H9 (cell line): ENCODE measurements around the gene PRKCB. TPM values are rescaled to one million over a fixed set of nuclear protein-coding genes. Genes with fewer than 3 reads are reported as not detected.

ENCODE experiments used
- DNase-seq: peaks from one replicate; pipeline ENCODE4 v3.0.0-alpha.2; 2017
- H2AFZ ChIP-seq: one replicate; pipeline ENCODE4 v1.6.1; 2013; ENCODE audit warnings: mild to moderate bottlenecking, low read length, control low read depth, moderate library complexity
- H2AK5ac ChIP-seq: 2 replicates; pipeline ENCODE4 v1.6.1; 2013; ENCODE audit warnings: low read length, control low read depth, mixed read lengths; ENCODE audit not compliant: insufficient read length
- H2BK120ac ChIP-seq: one replicate; pipeline ENCODE4 v1.6.1; 2013; ENCODE audit warnings: low read depth, mild to moderate bottlenecking, low read length, control low read depth, inconsistent platforms; ENCODE audit not compliant: poor library complexity, severe bottlenecking
- H2BK12ac ChIP-seq: 2 replicates; pipeline ENCODE4 v1.6.1; 2013; ENCODE audit warnings: low read length, control low read depth, mixed read lengths, low read depth; ENCODE audit not compliant: insufficient read length
- H2BK15ac ChIP-seq: 2 replicates; pipeline ENCODE4 v1.6.1; 2013; ENCODE audit warnings: low read depth, low read length, control low read depth
- H2BK20ac ChIP-seq: one replicate; pipeline ENCODE4 v1.6.1; 2013; ENCODE audit warnings: low read depth, mild to moderate bottlenecking, low read length, control low read depth, inconsistent platforms; ENCODE audit not compliant: poor library complexity, severe bottlenecking
- H2BK5ac ChIP-seq: 2 replicates; pipeline ENCODE4 v1.6.1; 2013; ENCODE audit warnings: low read length, control low read depth, mixed read lengths; ENCODE audit not compliant: insufficient read length
- H3K14ac ChIP-seq: 2 replicates; pipeline ENCODE4 v1.6.1; 2013; ENCODE audit warnings: low read length, control low read depth; ENCODE audit not compliant: insufficient read depth
- H3K18ac ChIP-seq: 2 replicates; pipeline ENCODE4 v1.6.1; 2013; ENCODE audit warnings: low read depth, mild to moderate bottlenecking, mixed read lengths, low read length, control low read depth; ENCODE audit not compliant: insufficient read length
- H3K23ac ChIP-seq: 2 replicates; pipeline ENCODE4 v1.6.1; 2013; ENCODE audit warnings: low read length, control low read depth, mixed read lengths, low read depth; ENCODE audit not compliant: insufficient read length
- H3K23me2 ChIP-seq: 2 replicates; pipeline ENCODE4 v1.6.1; 2013; ENCODE audit warnings: low read depth, mild to moderate bottlenecking, mixed read lengths, low read length, control low read depth; ENCODE audit not compliant: insufficient read length, poor library complexity, severe bottlenecking
- H3K27ac ChIP-seq: 2 replicates; pipeline ENCODE4 v1.5.1; 2013; ENCODE audit warnings: low read length, control low read depth, mixed read lengths, low read depth; ENCODE audit not compliant: insufficient read length
- H3K27me3 ChIP-seq: 2 replicates; pipeline ENCODE4 v1.6.1; 2013; ENCODE audit warnings: low read length, control low read depth, inconsistent platforms; ENCODE audit not compliant: insufficient read depth
- H3K4ac ChIP-seq: 2 replicates; pipeline ENCODE4 v1.6.1; 2013; ENCODE audit warnings: low read depth, mild to moderate bottlenecking, control low read depth, inconsistent platforms, low read length, moderate library complexity
- H3K4me1 ChIP-seq: 2 replicates; pipeline ENCODE4 v1.6.1; 2013; ENCODE audit warnings: low read length, control low read depth, inconsistent platforms; ENCODE audit not compliant: insufficient read depth
- H3K4me2 ChIP-seq: 2 replicates; pipeline ENCODE4 v1.6.1; 2013; ENCODE audit warnings: low read length, control low read depth, mixed read lengths; ENCODE audit not compliant: insufficient read length, insufficient read depth
- H3K56ac ChIP-seq: 2 replicates; pipeline ENCODE4 v1.6.1; 2013; ENCODE audit warnings: low read depth, mild to moderate bottlenecking, mixed read lengths, low read length, control low read depth; ENCODE audit not compliant: insufficient read length
- H3K79me1 ChIP-seq: 2 replicates; pipeline ENCODE4 v1.6.1; 2013; ENCODE audit warnings: low read depth, mild to moderate bottlenecking, moderate library complexity, low read length, control low read depth, inconsistent platforms; ENCODE audit not compliant: insufficient read depth, poor library complexity, severe bottlenecking
- H3K79me2 ChIP-seq: 2 replicates; pipeline ENCODE4 v1.6.1; 2013; ENCODE audit warnings: low read length, control low read depth, inconsistent platforms; ENCODE audit not compliant: insufficient read depth
- H3K9ac ChIP-seq: 2 replicates; pipeline ENCODE4 v1.6.1; 2013; ENCODE audit warnings: low read length, control low read depth, mixed read lengths; ENCODE audit not compliant: insufficient read length; ENCODE audit errors: extremely low read depth
- H3K9me3 ChIP-seq: one replicate; pipeline ENCODE4 v1.6.1; 2013; ENCODE audit warnings: low read depth, low read length, inconsistent platforms; ENCODE audit not compliant: control insufficient read depth
- H3T11ph ChIP-seq: one replicate; pipeline ENCODE4 v1.6.1; 2013; ENCODE audit warnings: mild to moderate bottlenecking, low read length, control low read depth, inconsistent platforms
- H4K20me1 ChIP-seq: one replicate; pipeline ENCODE4 v1.6.1; 2013; ENCODE audit not compliant: control insufficient read depth, insufficient read length, insufficient read depth
- H4K5ac ChIP-seq: 2 replicates; pipeline ENCODE4 v1.6.1; 2013; ENCODE audit warnings: low read depth, mild to moderate bottlenecking, mixed read lengths, low read length, control low read depth; ENCODE audit not compliant: insufficient read length
- H4K8ac ChIP-seq: replicated peaks from 2 replicates; pipeline ENCODE4 v1.6.1; 2013; ENCODE audit warnings: low read length, control low read depth, mixed read lengths, low read depth; ENCODE audit not compliant: insufficient read length
- H4K91ac ChIP-seq: 2 replicates; pipeline ENCODE4 v1.6.1; 2013; ENCODE audit warnings: low read depth, mild to moderate bottlenecking, moderate library complexity, mixed read lengths, low read length, control low read depth; ENCODE audit not compliant: insufficient read length
- H3K27ac Mint-ChIP-seq, 3 experiments: 2 replicates in 2 of 3; 3 replicates in 1 of 3; pipeline ENCODE4 v1.8.0; 2020 to 2021; ENCODE audit warnings: mixed read lengths in 3 of 3, mild to moderate bottlenecking in 1 of 3, moderate library complexity in 1 of 3
- H3K27me3 Mint-ChIP-seq: 2 replicates; pipeline ENCODE4 v1.8.0; 2021; ENCODE audit warnings: low read depth, mild to moderate bottlenecking, moderate library complexity, mixed read lengths
- H3K36me3 Mint-ChIP-seq, 3 experiments: 2 replicates in 2 of 3; 3 replicates in 1 of 3; pipeline ENCODE4 v1.8.0; 2020 to 2021; ENCODE audit warnings: low read depth in 3 of 3, mixed read lengths in 3 of 3; ENCODE audit not compliant: insufficient read depth in 1 of 3
- H3K4me1 Mint-ChIP-seq, 2 experiments: 2 replicates each; pipeline ENCODE4 v1.8.0; 2020; ENCODE audit warnings: mixed read lengths in 2 of 2
- H3K4me3 Mint-ChIP-seq, 2 experiments: 2 replicates in 1 of 2; 3 replicates in 1 of 2; pipeline ENCODE4 v1.8.0; 2020 to 2021; ENCODE audit warnings: mild to moderate bottlenecking in 2 of 2, mixed read lengths in 2 of 2, moderate library complexity in 1 of 2
- H3K9me3 Mint-ChIP-seq, 2 experiments: 2 replicates in 1 of 2; 3 replicates in 1 of 2; pipeline ENCODE4 v1.8.0; 2020; ENCODE audit warnings: mild to moderate bottlenecking in 2 of 2, mixed read lengths in 2 of 2, moderate library complexity in 1 of 2
- WGBS: extraction: QIAGEN DNeasy Blood & Tissue Kit; methylation state at CpG from one replicate; pipeline ENCODE4 v1.1.7; 2013; ENCODE audit warnings: missing lambda C conversion rate, low lambda C conversion rate, mixed read lengths; ENCODE audit not compliant: insufficient read length; ENCODE audit errors: extremely low coverage; 5-methylcytosine and 5-hydroxymethylcytosine counted together
- total RNA-seq: library from RNA; stranded (reverse); gene quantifications from 2 replicates; pipeline ENCODE4 v1.2.1, GENCODE V29; 2021
- TF ChIP-seq, protein P1 (sequence below): fragments of 200-600 bp; sonication (generic); conservative IDR thresholded peaks from 3 replicates; pipeline ENCODE4 v1.8.0; 2021; ENCODE audit warnings: antibody characterized with exemption, mild to moderate bottlenecking

Gene PRKCB
- total RNA-seq, 1 experiment from 2014 or later, result 7.0 TPM

DNA sequence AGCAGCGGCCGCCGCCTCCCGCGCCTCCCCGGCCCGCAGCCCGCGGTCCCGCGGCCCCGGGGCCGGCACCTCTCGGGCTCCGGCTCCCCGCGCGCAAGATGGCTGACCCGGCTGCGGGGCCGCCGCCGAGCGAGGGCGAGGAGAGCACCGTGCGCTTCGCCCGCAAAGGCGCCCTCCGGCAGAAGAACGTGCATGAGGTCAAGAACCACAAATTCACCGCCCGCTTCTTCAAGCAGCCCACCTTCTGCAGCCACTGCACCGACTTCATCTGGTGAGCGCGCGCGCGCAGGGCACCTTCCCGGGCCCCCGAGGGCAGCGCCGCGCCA lies 258 bp downstream of the PRKCB start:
- no peak overlapping the region for H3K27ac ChIP-seq
- no peak overlapping the region for H2BK15ac ChIP-seq
- no peak overlapping the region for H3K9ac ChIP-seq
- no peaks in the 10 kb centered on the region for H3K9me3 ChIP-seq
- no peak overlapping the region for H4K91ac ChIP-seq
- Mint-ChIP-seq H3K9me3 (peaks cover 0 to 1% of the 10 kb centered on the region in 2 experiments; a peak in 3 of 5 replicates), H3K36me3 (no peaks in the 10 kb centered on the region), H3K27me3 (peaks cover 89% of the 10 kb centered on the region), H3K27ac (no peak overlapping the region), H3K4me3 (peak overlapping the region; percentile 73 to 88), H3K4me1 (peaks cover 24 to 31% of the 10 kb centered on the region in 2 experiments)
- no peak overlapping the region for H3K18ac ChIP-seq
- no peak overlapping the region for H3K4ac ChIP-seq
- H3K4me1 ChIP-seq, result no peaks in the 10 kb centered on the region
- H4K8ac ChIP-seq, result no peak overlapping the region
- H4K5ac ChIP-seq, result no peak overlapping the region
- H4K20me1 ChIP-seq, result no peaks in the 10 kb centered on the region
- no peaks in the 10 kb centered on the region for H3K79me2 ChIP-seq
- no peak overlapping the region for H2BK20ac ChIP-seq
- DNase-seq, result peak; percentile 33
- no peak overlapping the region for H2AK5ac ChIP-seq
- H3K23me2 ChIP-seq, result peaks cover 12% of the 10 kb centered on the region
- no peak overlapping the region for H2BK5ac ChIP-seq
- H3K56ac ChIP-seq, result no peak overlapping the region
- WGBS, result no CpG with 5 or more reads among the region's 45 CpGs
- H2BK12ac ChIP-seq, result no peak overlapping the region
- H2BK120ac ChIP-seq, result no peak overlapping the region
- H2AFZ ChIP-seq, result no peak overlapping the region
- H3K4me2 ChIP-seq, result peak overlapping the region; percentile 79
- TF ChIP-seq, protein P1, sequence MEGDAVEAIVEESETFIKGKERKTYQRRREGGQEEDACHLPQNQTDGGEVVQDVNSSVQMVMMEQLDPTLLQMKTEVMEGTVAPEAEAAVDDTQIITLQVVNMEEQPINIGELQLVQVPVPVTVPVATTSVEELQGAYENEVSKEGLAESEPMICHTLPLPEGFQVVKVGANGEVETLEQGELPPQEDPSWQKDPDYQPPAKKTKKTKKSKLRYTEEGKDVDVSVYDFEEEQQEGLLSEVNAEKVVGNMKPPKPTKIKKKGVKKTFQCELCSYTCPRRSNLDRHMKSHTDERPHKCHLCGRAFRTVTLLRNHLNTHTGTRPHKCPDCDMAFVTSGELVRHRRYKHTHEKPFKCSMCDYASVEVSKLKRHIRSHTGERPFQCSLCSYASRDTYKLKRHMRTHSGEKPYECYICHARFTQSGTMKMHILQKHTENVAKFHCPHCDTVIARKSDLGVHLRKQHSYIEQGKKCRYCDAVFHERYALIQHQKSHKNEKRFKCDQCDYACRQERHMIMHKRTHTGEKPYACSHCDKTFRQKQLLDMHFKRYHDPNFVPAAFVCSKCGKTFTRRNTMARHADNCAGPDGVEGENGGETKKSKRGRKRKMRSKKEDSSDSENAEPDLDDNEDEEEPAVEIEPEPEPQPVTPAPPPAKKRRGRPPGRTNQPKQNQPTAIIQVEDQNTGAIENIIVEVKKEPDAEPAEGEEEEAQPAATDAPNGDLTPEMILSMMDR, result no peak
- H3K23ac ChIP-seq, result no peak overlapping the region
- no peak overlapping the region for H3T11ph ChIP-seq
- peaks cover 11% of the 10 kb centered on the region; the same call in 1 of the 2 replicates for H3K27me3 ChIP-seq
- H3K79me1 ChIP-seq, result no peaks in the 10 kb centered on the region
- H3K14ac ChIP-seq, result no peak overlapping the region
